Heart right ventricle (tissue), 16 donors: ENCODE results near the gene CCNL1. TPM values are rescaled to one million over a fixed set of nuclear protein-coding genes. Genes with fewer than 3 reads are reported as not detected.
"Not testable (repeated sequence)": the region's sequence is repeated elsewhere in the genome, so short reads cannot be mapped to it uniquely, and the experiment has no call there.

Experiments
- ATAC-seq, 8 donors: fragments of 200-7000 bp; cut with Tn5 transposase; one replicate each; pipeline ENCODE4 v1.9.1; 2020; ENCODE audit warnings: mild to moderate bottlenecking in 8 of 8, moderate library complexity in 8 of 8, moderate number of reproducible peaks in 1 of 8
- DNase-seq, 2 donors: peaks; one replicate each; pipeline ENCODE4 v3.0.0-alpha.2; 2020
- H3K27ac ChIP-seq, 10 donors: fragments of 200-600 bp; sonication (generic) in 2 of 10; one replicate each; pipeline versions ENCODE4 v1.5.0 to v1.8.0; 2020 to 2022; ENCODE audit warnings: mild to moderate bottlenecking in 3 of 10
- H3K27me3 ChIP-seq, 7 donors: fragments of 200-600 bp; one replicate each; pipeline ENCODE4 v1.8.0; 2021 to 2022; ENCODE audit warnings: mild to moderate bottlenecking in 2 of 7
- H3K36me3 ChIP-seq, 9 donors: fragments of 200-600 bp; sonication (generic) in 1 of 9; one replicate each; pipeline versions ENCODE4 v1.5.0 to v1.8.0; 2020 to 2022; ENCODE audit warnings: mild to moderate bottlenecking in 2 of 9
- H3K4me1 ChIP-seq, 9 donors: fragments of 200-600 bp; sonication (generic) in 1 of 9; one replicate each; pipeline versions ENCODE4 v1.5.0 to v1.8.0; 2020 to 2022; ENCODE audit warnings: mild to moderate bottlenecking in 4 of 9
- H3K4me3 ChIP-seq, 10 donors: fragments of 200-600 bp; sonication (generic) in 2 of 10; one replicate each; pipeline versions ENCODE4 v1.5.0 to v1.8.0; 2020 to 2022; ENCODE audit warnings: mild to moderate bottlenecking in 7 of 10, moderate library complexity in 2 of 10
- H3K9me3 ChIP-seq, 11 donors: fragments of 200-600 bp in 10 of 11; sonication (generic) in 2 of 11; one replicate each; pipeline versions ENCODE4 v1.5.0 to v1.8.0; 2013 to 2022; ENCODE audit warnings: mild to moderate bottlenecking in 2 of 11, control low read depth in 1 of 11, moderate library complexity in 1 of 11
- CTCF ChIP-seq, 9 donors: fragments of 200-600 bp; sonication (generic) in 2 of 9; IDR thresholded peaks; one replicate each; pipeline versions ENCODE4 v1.5.0 to v1.8.0; 2021 to 2022; ENCODE audit warnings: antibody characterized with exemption in 9 of 9, mild to moderate bottlenecking in 5 of 9, moderate library complexity in 1 of 9
- WGBS, 2 donors: extraction: QIAGEN DNeasy Blood & Tissue Kit; methylation state at CpG; one replicate each; pipeline ENCODE4 v1.1.7; 2013; ENCODE audit warnings: inconsistent platforms in 1 of 2; 5-methylcytosine and 5-hydroxymethylcytosine counted together
- intact Hi-C, 10 donors: fragments of 100-400 bp; cut with DNase I; formaldehyde crosslinking; loops; one replicate each; pipeline versions ENCODE4 v1.11.1 to v1.14.2; 2022
- polyA plus RNA-seq, 2 donors: library from polyadenylated mRNA; stranded (reverse); fragments of 200-250 nt; gene quantifications; one replicate each; pipeline ENCODE4 v1.2.3, GENCODE V29; 2013
- total RNA-seq, 10 donors: library from RNA; stranded (reverse); fragmentation: NEBNext Ultra II Directional in 3 of 10; extraction: Animal tissue kit (Norgen Biotek cat#: 25700) in 3 of 10; gene quantifications; one replicate each; pipeline versions ENCODE4 v1.2.1 to v1.2.4, GENCODE V29; 2021 to 2023
- donor health status: Arrhythmogenic right ventricular cardiomyopathy.
- donor health status: ischemic (EF 13 %, LVEDD 7.1; RV severe dilation, severe dysfunction).
- donor health status: healthy with polysubstance abuse.
- donor health status: DM: no; HTN: yes; CAD: no.
- donor health status: DM: no; HTN: no; CAD: no.
- donor health status: ischemic (EF 25% LVEDD 6.9; RV normal size, moderate dysfunction).
- donor health status: ischemic (EF 25% LVEDD 5.7; RV mildly dilated, moderate dysfunction).
- donor health status: healthy.
- donor health status: DM: yes; HTN: yes; CAD: no.
- donor health status: Ischemic cardiomyopathy.
- donor health status: ischemic (EF 35%, LVEDD 5.7; RV mildly dilated, moderate dysfunction).
- donor health status: nonischemic (EF 11% LVEDD 7.7; RV severe dilation, severe dysfunction).
- donor health status: DM: yes; HTN: yes; CAD: no.
- donor health status: PGD.
- donor health status: ischemic (EF 29% LVEDD 5.4; RV normal size, mild dysfunction).
- donor health status: nonischemic (EF 23%, LVEDD 6.1; RV moderate dilation, normal function).

CCNL1 gene
- total and polyA plus RNA-seq, 12 donors, result 19.1 to 77.3 (median 24.7) TPM

GRCh38 chr3:157176934-157177333 is 17.0 kb upstream of the CCNL1 start:
- Histone ChIP-seq H3K27me3 (no peaks in the 10 kb centered on the region), H3K4me3 (peak overlapping the region in 1 of 10 donors; percentile 72), H3K36me3 (peaks cover 0 to under 1% (median 0%) of the 10 kb centered on the region in 9 donors), H3K9me3 (no peaks in the 10 kb centered on the region), H3K4me1 (peaks cover 5 to 29% (median 22%) of the 10 kb centered on the region in 9 donors), H3K27ac (peak overlapping the region in 4 of 10 donors; percentile 95 to 96 (median 96))
- ATAC-seq, result no peak
- DNase-seq, result no peak
- intact Hi-C loops, result loop anchor here in 2 of 10 donors (5.0 to 10.0 kb wide), 2 partner anchors 70 to 352 kb away; partner anchors contain the start of gene LEKR1 (in 1 of the 2)
- 96 to 98% methylated on average over 10 of the region's 10 CpGs for WGBS, 2 donors
- no peak for TF ChIP-seq CTCF (IDR thresholded peaks at IDR 0.05)

GRCh38 chr3:157175691-157176507 is 16.0 kb upstream of the CCNL1 start:
- no peak for TF ChIP-seq CTCF (IDR thresholded peaks at IDR 0.05)
- intact Hi-C loops, result loop anchor here in 5 of 10 donors (1.0 to 10.0 kb wide), 4 partner anchors 15 to 351 kb away; partner anchors contain the start of genes CCNL1 (in 4 of the 5) and LEKR1 (in 1 of the 5)
- DNase-seq (peak in 1 of 2 donors; percentile 28), ATAC-seq (peak in 4 of 8 donors; percentile 31 to 43 (median 38))
- Histone ChIP-seq H3K4me1 (peaks cover 5 to 29% (median 22%) of the 10 kb centered on the region in 9 donors), H3K36me3 (no peaks in the 10 kb centered on the region), H3K4me3 (peak overlapping the region; percentile 43 to 72 (median 64)), H3K9me3 (no peaks in the 10 kb centered on the region), H3K27me3 (no peaks in the 10 kb centered on the region), H3K27ac (peak overlapping the region; percentile 55 to 98 (median 96))
- 8 to 10% methylated on average over 12 of the region's 12 CpGs for WGBS, 2 donors

GRCh38 chr3:157174649-157175498 is 14.9 kb upstream of the CCNL1 start:
- H3K4me3 ChIP-seq, result peak overlapping the region; percentile 43 to 72 (median 64)
- no peaks in the 10 kb centered on the region for H3K36me3 ChIP-seq
- DNase-seq (peak; percentile 98 to 100), ATAC-seq (peak; percentile 97 to 99 (median 98))
- WGBS, 2 donors, result 0 to 1% methylated on average over 61 of the region's 61 CpGs
- peaks cover 5 to 31% (median 22%) of the 10 kb centered on the region in 9 donors for H3K4me1 ChIP-seq
- no peak for TF ChIP-seq CTCF (IDR thresholded peaks at IDR 0.05)
- intact Hi-C loops, result loop anchor here in 7 of 10 donors (1.0 to 10.0 kb wide), 4 partner anchors 14 to 350 kb away; partner anchors contain the start of genes CCNL1 (in 7 of the 7) and LEKR1 (in 1 of the 7)
- H3K27me3 ChIP-seq, result no peaks in the 10 kb centered on the region
- H3K9me3 ChIP-seq, result no peaks in the 10 kb centered on the region
- peak overlapping the region; percentile 92 to 98 (median 96) for H3K27ac ChIP-seq

- DNase-seq, result peak in 1 of 2 donors; percentile 28
Measured at GRCh38 chr3:157174290-157174648, 14.3 kb upstream of the CCNL1 start.

GRCh38 chr3:157173343-157173742 is 13.4 kb upstream of the CCNL1 start:
- ATAC-seq, H3K27me3 ChIP-seq, H3K36me3 ChIP-seq, DNase-seq, H3K9me3 ChIP-seq: not testable (repeated sequence)
- Histone ChIP-seq H3K4me3 (peak overlapping the region in 1 of 10 donors; percentile 72), H3K27ac (peak overlapping the region in 3 of 10 donors; percentile 95 to 96 (median 96)), H3K4me1 (peaks cover 5 to 31% (median 22%) of the 10 kb centered on the region in 9 donors)
- intact Hi-C loops, result loop anchor here in 1 of 10 donors (10.0 kb wide), 1 partner anchor 349 kb away; the partner anchor contains the start of gene LEKR1
- WGBS, 2 donors, result 95 to 100% methylated on average over 14 of the region's 14 CpGs

More at GRCh38 chr3:157174290-157174648, 14.3 kb upstream of the CCNL1 start:
- intact Hi-C loops, result loop anchor here in 4 of 10 donors (1.0 to 10.0 kb wide), 3 partner anchors 13 to 349 kb away; partner anchors contain the start of genes CCNL1 (in 4 of the 4) and LEKR1 (in 1 of the 4)
- no peak for TF ChIP-seq CTCF (IDR thresholded peaks at IDR 0.05)
- Histone ChIP-seq H3K36me3 (no peaks in the 10 kb centered on the region), H3K27me3 (no peaks in the 10 kb centered on the region), H3K9me3 (no peaks in the 10 kb centered on the region), H3K27ac (peak overlapping the region; percentile 92 to 98 (median 96)), H3K4me1 (peaks cover 5 to 31% (median 22%) of the 10 kb centered on the region in 9 donors), H3K4me3 (peak overlapping the region; percentile 33 to 72 (median 60))
- 1 to 4% methylated on average over 15 of the region's 15 CpGs for WGBS, 2 donors
- ATAC-seq, result peak in 7 of 8 donors; percentile 7 to 30 (median 19)
